HG02798 (cell line): ENCODE results near the gene FLOT1.

ENCODE experiments used
- ATAC-seq: cut with Tn5 transposase; IDR thresholded peaks from one replicate; pipeline ENCODE4 v1.9.1; 2021; ENCODE audit warnings: mild to moderate bottlenecking; ENCODE audit not compliant: unreplicated experiment, poor library complexity

FLOT1 gene

DNA sequence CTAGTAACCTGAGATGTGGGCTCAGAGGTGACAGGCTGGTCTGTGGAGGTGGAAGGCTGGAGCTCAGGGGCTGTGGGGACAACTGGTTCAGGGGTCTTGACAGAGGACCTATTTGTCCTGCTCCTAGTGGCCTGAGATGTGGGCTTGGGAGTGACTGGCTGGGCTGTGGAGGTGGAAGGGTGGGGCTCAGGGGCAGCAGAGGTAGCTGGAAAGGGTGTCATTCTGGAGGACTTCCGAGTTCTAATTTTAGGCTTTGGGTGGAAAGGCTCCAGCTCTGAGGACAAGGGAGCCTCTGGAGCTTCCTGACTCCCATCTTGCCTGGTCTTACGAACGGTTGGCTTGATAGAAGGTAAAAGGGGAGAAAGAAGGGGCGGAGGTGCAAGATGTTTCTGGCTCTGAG is 36.9 kb downstream of the FLOT1 start:
- ATAC-seq = no peak

DNA sequence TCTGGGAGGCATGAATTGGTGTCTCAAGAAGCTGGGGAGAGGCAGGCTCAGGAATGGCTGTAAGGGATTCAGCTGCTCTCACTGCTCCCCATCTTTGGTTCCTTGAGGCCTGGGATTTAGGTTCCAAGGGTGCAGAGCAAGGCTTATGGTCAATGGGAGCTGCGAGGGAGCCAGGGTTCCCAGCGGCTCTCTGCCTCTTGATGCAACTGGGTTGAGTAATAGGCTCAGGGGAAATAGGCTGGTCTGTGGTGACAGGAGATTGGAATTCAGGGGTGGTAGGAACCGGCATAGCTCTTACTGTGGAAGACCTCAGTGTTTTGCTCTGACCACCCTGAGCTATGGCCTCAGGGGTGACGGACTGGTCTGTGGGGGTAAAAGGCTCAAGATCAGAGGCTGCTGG is 38.7 kb downstream of the FLOT1 start:
- no peak for ATAC-seq

DNA sequence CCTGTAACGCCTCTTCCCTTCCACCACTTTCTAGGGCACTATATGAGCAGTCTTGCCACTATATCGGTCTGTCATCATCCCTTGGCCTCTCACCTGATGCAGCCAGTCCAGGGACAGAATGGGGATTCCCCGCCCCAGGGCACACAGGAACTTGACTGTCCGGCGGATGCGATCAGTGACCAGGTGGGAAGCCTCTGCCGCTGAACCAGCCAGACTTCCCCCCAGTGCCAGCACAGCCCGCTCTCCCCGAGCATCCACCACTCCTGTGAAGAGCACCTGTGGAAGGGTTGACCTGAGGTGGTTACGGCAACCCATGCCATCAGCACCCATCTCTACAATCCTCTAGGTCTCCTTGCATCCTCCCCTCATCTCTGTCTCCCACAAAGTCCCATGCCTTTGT is 39.5 kb downstream of the FLOT1 start:
- ATAC-seq = no peak

DNA sequence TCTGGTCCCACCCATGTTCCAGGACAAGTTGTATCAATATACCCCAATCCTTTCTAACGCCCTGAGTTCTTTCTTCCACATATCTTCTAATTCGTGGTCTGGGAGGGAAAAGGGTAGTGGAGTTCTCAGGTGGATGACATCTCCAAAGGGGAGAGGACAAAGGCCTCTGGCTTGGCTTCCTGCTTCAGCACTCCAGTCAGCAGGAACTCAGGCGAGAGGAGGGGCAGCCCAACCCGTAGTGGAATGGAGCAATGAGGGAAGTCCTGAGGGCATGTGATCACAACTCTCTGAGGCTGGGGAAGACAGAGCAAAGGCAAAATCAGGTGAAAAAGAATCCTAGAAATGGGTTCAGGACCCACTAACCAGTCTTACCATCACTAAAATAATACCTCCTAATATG is 42.1 kb downstream of the FLOT1 start:
- ATAC-seq = no peak

DNA sequence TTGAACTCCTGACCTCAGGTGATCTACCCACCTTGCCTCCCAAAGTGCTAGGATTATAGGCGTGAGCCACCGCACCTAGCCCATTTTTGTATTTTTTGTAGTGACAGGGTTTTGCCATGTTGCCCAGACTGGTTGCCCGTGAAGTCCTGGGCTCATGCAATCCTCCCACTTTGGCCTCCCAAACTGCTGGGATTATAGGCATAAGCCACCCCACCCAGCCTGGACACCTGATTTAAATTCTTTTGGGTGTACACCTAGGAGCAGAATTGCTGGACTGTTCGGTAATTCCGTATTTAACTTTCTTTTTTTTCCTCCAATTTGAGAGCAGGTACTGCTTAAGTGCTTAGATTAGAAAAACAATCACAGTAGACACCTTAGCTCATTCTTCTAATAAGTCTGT is 46.1 kb downstream of the FLOT1 start:
- ATAC-seq = no peak

DNA sequence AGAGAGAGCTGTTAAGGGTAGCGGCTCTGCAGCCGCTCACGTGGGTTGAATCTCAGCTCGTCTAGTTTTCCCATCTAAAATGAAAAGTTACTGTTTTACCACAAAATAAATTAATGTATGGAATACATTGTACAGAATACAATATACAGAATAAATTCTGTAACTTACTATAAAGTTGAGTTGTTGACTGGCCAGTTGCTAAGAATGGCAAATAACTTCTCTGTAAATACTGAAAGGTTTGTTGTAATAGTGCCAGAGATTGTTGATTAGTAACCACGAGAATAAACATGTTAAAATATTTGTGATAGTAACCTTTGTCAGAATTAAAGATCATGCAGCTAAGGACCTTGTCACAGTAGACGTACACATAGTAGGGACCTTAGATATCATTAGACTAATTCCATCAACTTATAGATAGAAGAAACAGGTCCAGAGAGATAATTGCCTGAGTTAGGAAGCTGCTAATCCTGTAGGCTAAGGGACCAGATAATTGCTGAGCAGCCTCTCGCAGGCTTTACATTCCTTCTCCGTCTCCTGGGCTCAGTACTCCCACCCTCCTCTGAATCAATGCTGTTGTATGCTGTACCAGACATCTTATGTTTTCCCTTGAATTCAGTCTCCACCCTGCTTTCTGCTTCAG is 51.2 kb downstream of the FLOT1 start:
- ATAC-seq = no peak

DNA sequence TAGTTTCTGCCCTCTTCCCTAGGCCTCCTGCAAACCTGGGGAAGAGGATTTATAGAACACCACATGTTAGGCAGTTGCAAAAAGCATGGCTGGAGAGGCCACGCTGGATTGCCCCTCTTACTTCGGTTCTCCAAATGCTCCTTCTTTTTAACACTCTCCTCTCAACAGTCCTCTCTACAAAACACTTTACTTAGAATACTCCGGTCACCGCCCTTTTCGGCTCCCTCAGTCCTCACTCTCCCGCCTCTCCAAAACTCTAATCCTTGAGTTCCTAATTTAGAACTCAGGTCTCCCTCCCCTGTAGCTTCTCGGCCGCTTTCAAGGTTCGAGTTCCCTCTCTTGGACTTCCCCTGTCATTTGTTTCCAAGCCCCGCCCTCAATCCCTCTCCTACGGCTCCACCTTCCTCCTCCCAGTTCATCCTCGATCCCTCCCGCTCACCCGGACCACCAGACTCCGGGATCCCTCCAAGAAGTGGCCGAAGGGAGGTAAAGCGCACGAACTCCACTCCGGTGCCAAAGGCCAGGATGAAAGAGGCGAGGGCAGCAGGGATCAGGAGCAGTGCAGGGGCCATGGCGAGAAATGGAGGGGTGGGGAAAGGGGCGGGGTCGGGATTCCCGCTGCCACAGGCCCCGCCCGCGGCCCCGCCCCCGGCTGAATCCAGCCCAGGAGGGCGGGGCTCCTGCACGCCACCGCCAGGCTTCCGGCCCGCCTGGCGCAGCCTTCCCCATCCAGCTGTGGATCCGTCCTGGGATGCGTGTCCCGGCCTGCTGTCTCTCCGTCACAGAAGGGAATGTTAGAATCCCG is 51.9 kb downstream of the FLOT1 start, which contains the start of gene NRM:
Gene NRM (minus strand): TSS at position 582 of the 805 bp plus-strand sequence. CDS start 10 bp downstream, at position 572.
- ATAC-seq = peak; percentile 40

DNA sequence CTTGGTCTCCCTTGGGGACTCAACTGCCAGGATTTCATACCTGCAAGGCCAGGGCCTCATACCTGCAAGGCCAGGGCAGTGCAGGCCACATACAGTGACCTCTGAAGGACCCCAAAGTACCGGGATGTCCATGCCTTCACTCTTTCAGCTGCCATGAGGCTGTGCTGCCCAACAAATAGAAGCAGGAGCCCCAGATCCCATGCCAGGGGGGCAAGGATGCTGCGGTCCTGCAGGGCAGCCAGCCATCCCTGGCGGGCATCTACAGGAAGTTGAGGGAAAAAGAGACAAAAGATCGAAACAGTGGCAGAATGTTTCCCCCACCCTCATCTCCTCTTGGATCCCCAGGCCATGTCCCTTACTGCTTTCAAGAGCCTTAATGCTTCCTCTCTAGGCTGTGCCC is 52.5 kb downstream of the FLOT1 start:
- no peak for ATAC-seq

DNA sequence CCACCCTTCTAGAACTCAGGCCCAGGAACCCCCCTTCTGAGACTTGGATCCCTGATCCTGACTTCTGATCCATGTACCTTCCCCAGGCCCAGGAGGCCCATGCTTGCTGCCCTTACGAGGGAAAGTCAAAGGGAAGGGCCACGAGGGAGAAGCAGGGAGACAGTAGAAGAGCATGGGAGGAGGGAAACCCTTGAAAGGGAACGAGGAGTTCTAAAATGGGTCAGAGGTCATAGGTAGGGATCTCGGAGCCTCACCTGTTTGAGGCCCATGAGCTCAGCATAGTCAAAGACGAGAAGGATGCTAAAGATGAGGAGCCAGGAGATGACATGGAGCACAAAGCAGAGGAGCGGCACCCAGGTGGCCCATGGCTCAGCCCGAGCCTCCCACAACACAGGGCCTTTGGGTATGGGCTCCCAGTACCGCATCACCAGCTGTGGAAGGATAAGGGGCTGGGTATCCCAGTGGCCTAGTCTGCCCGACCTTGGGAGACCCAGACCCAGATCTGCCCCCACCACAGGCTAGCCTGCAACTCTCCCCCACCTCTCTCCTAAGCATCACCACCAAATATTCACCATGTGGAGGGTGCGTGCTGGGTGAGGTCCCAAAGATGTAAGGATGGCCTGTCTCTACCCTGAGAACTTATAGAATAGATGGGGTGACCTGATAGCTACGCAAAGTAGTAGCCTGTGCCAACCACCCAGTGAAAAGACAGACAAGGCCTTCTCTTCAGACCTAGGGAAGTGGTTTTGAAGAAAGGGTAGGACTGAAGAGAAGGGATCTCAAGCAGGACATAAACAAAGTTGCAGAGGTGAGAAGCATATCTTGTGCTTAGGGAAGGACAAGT is 53.2 kb downstream of the FLOT1 start:
- ATAC-seq = no peak

DNA sequence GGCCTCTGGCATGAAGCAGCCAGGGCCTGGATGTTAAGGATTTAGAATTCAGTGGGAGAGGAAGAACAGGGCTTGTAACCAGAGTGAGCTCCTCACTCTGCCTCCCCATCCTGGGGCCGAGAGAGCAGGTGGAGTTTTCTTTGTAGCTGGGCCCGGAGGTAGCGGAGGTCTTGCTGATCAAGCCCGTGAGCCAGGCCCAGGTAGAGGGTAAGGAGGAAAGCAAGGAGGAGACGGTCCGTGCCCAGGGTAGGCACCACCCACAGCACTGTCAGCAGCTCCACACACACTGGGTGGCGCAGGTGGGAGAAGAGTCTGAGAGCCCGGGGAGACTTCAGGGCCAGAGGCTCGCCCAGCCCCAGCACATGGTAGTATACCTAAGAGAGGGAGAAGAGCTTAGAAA is 53.9 kb downstream of the FLOT1 start:
- ATAC-seq = no peak

DNA sequence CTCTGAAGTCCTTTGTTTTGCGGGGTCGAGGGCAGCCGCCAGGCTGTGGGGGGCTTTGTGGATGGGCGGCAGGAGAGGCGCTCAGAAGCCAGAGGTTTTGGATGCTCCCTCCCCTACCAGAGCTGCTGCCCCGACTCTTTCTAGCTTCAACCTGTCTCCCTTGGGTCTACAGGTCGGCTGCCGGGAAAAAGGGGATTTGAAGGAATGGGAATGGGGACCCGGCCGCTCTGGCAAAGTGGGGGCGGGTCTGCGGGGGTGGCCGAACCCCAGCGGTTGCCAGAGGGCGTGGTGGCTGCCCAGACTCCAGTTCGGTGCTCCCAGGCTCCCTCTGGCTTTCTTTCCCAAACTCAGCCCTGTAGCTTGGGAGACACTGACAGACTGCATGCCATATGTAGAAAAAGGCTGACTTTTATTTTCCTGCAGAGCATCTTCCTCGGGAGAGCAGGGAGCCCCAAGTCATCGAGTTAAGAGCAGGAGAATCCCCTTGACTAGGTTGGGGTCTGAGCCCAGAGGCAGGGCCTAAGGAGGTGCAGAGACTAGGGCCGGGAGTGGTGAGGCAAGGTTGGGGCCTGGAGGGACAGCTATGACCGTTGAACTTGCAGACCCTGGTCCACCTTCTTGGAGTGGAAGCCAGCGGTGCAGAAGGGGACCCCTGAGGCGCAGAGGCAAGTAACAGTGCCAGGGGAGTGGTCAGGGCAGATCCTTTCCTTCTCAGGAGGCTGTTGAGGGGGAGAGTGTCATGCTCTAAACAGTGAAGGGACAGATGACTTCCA is 54.6 kb downstream of the FLOT1 start:
- ATAC-seq = no peak

DNA sequence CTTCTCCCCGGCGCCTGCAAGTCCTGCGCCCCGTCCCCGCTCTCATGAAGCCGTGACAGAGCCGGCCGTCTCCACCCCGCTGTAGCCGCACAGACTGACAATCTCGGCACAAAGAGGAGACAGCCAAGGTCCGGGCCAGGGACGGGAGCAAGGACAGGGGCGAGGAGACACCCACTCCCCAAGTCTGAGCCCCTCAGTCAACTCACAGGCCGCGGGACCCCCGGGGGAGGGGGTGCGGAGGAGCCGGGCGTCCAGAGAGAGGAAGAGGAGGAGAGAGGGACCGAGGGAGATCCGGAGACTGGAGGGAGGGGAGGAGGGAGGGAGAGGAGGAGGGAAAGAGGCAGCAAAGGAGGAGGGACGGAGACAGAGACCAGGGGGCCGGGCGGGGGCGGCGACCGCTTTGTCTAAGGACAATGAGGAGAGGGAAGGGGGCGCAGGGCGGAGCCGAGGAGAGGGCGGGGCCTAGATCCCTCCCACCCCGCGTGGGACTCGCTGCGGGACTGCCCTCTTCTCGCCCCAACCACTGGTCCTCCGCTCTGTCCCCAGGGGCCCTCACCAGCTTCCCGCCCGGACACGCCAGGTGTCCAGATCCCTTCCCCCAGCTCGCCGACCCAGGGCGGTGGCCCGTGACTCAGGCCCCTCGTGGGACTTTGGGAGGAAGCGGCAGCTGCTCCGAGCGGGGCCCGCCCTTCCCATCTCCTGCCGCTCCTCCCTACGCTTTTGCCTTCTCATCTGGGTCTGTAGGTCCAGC is 55.4 kb downstream of the FLOT1 start:
- ATAC-seq = peak; percentile 54

DNA sequence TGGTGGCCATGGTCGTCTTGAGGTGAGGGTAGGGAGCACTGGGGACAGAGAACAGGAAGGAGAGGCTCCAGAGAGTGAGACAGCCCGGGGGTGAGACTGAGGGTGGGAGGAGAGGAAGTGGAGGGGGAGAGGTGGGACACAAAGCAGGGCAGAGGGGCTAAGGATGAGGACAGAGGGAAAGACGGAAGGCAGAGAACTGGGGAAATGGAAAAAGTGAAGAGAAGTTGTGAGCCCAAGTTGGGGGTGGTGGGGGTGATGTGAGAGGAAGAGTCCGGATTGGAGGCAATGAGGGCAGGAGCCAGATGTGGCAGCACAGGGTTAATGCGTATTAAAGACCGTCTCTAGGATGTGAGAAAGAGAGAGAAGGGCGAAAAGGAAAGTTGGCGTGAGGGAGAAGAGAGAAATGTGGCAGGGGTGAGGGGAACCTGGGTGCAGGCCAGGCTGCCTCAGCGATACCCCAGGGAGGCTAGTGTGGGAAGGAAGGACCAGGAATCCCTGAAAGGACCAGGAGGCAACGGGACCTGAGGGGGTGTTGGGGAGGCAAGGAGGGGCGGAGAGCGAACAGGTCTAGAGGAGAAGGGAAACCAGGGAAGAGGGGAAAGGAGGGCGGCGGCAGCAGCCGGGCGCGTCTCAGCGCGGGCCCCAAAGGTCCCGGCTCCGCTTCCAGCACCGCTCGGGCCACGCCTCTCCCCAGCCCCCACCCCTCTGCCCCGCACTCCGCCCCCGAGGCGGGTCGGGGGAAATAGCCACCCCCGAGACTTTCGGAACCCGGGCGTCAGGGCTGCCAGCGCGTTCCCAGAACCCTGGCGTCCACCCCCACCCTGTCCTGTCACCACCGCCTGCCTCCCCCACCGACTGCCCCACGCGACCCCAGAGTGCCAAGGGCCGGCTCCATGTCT is 56.2 kb downstream of the FLOT1 start, which contains the start of gene PPP1R18:
Gene PPP1R18 (minus strand): TSS at position 637 of the 899 bp plus-strand sequence. CDS start 627 bp downstream, at position 10.
- peak; percentile 26 for ATAC-seq

DNA sequence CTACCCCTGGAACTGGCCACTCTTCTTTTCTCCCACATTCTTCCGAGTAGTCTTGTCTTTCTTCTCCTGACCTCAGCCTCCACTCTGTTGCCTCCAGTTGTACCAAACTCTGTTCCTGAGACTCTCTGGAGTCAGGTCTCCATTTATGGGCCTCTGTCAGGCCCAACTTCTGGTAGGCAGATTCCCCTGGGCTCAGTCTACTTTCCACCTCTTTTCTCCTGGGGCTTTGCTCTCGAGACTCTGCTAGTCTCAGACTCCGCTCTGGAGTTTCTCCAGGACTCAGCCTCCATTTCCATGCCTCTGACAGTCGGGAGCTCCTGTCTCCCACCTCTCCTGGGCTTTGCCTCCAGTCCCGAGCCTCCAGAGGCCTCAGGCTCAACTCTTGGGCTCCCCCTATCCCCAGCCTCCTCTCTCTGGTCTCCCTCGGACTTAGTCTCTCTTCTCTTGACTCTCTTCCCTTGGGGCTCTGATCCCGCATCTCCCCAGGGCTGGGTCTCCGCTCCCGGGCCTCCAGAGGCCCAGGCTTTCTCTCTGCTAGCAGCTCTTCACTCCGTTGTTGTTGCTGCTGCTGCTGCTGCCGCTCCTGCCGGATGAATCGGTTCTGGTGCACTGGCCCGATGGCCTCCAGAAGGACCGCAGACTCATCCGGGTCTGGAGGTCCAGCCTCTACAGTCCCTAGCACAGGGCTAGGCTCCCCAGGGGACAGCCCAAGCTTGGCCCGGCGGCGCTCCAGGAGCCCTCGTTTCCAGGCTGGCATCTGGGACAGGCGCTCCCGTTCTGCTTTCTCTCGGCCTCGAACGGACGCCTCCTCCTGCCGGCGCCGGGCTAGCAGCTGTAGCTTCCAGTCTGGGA is 57.1 kb downstream of the FLOT1 start:
- ATAC-seq = no peak

DNA sequence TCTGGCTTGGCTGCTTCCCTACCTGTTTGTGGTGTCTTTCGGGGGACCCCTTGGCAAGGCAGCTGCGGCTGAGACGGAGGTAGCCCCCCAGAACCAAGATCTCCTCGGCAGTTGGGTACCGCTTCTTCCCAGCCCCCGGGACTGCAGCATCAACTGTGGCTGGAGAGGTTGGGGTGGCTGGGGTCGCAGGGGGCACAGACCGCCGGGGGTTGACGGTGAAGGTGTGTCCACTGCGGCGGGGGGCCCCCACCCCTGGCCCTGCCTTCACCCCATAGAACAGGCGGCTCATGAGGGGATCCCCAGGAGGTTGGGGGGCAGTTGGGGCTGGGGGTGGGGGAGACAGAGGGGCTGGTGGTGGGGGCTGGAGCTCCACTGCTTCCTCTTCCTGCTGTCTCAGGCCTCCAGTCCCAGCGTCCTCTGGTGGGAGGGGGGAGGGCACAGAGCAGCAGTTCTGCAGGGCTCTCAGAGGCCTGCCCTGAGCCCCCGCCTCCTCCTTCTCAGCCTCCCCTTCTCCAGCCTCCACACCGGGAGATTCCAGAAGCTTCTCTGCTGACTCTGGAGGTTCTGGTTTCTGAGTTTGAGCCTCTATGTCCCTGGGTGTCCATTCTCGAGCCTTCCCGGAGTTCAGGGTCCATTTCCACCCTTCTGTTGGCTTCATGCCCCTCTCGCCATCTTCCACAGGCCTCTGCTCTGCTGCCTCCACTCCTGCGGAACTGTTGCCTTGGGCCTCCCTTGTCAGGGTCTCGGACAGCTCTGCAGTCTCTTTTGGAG is 57.9 kb downstream of the FLOT1 start:
- no peak for ATAC-seq

DNA sequence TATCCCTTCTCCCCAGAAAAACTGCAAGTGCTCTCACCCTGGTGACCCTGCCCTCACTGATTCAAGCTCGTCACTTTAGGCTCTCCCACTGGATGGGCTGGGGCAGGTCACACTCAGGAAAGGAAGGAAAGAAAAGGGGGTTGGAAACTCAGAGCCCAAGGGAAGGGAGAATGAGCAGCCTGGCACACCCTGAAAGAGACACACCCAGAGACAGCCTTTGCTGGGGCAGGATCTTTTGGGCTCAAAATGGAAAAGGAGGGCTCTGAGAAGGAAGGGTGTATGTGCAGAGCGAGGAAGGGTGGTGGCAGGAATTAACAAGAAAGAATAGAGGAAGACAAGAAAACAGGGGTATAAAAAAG is 58.5 kb downstream of the FLOT1 start:
- ATAC-seq = no peak
